Hematopoietic multipotent progenitor cell treated with erythropoietin and hydrocortisone succinate and interleukin-3 and kit ligand, for 17 days (in vitro differentiated cells): ENCODE measurements around the gene SOX12.
"Not testable (repeated sequence)": the region's sequence is repeated elsewhere in the genome, so short reads cannot be mapped to it uniquely, and the experiment has no call there.

Source experiments
- DNase-seq: peaks from one replicate; pipeline ENCODE4 v3.0.0-alpha.2; 2015; ENCODE audit warnings: low spot score

Gene SOX12

GRCh38 chr20:362271-363254 lies 37.2 kb downstream of the SOX12 start:
- DNase-seq, result peak; percentile 78

- peak; percentile 29 for DNase-seq
These were observed 38.1 kb downstream of the SOX12 start for GRCh38 chr20:363319-364078.

DNA sequence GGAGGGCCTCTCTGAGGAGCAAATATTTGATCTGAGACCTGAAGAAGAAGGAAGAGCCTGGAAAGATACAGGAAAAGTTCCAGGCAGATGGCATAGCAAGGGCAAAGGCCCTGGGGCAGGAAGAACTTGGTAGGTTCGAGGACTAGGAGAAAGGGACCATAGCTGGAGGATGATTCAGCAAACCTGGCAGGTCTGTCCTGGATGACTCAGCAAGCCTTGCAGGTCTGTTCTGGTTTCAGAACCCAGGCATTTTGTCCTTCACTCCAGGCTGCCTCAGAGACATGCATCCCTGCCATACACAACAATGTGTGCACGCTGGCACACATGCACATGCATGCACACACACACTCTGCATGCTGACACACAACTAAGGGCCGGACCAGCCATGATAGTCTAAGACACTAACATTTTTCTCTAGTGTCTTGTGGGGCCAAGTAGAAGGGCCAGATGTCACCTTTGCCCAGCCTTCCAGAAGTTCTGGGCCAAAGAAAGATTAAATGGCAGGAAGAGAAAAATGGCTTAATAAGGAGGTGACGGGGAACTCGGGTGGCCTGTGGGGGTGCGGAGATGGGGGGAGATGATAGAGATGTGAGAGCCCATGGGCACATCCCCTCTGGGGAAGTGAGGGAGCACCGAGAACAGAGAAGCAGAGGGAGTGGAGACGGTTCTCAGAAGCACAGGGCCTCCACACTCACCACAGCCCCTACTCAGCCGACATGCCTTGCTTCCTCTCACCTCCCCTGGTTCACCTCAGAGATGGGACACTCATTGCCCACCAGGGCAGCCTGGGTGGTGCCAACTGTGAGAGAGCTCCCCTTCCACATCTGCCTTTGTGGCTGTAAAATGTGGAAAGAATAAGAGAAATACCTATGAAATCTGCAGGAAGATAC lies 39.8 kb downstream of the SOX12 start:
- peak; percentile 82 for DNase-seq

GRCh38 chr20:366041-366718 lies 40.8 kb downstream of the SOX12 start:
- DNase-seq, result no peak

DNA sequence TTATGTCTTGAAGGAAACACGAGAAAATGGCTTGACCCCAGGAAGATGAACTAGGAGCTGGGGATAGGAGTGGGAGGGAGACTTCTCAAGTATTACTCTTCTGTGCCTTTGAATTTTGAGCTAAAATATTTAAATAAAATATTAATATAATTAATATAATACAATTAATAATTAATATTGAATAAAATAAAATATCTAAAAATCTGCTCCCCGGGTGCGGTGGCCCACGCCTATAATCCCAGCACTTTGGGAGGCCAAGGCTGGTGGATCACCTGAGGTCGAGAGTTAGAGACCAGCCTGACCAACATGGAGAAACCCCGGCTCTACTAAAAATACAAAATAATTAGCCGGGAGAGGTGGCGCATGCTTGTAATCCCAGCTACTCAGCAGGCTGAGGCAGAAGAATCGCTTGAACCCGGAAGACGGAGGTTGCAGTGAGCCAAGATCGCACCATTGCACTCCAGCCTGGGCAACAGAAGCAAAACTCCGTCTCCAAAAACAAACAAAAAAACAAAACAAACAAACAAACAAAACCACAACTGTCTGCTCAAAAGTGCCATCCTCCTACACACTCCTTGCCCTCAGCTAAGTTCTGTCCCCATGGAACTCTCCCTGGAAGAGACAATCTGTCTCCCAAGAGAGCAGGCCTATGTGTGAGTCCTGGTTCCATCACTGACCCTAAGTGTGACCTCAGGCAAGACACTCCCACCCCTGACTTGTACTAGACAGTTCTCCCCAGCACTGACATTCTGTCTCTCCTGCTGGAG lies 41.5 kb downstream of the SOX12 start:
- no peak for DNase-seq

GRCh38 chr20:367486-367887 lies 42.1 kb downstream of the SOX12 start:
- DNase-seq, result no peak

DNA sequence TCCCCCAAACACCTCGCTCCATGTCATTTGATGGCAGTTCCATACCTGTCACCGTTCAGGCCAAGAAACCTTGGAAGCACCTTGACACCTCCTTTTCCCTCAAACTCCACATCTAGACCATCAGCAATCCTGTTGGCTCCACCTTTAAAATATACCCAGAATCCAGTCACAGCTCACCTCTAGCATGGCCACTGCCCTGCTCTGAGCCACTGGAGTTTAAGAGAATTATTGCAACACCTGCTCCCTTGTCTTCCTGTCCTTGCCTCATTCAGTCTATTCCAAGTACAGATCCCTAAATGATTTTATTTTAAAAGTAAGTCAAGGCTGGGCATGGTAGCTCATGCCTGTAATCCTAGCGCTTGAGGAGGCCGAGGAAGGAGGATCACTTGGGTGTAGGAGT lies 43.6 kb downstream of the SOX12 start:
- no peak for DNase-seq

GRCh38 chr20:370151-370600 lies 44.8 kb downstream of the SOX12 start:
- no peak for DNase-seq

GRCh38 chr20:370977-371754 lies 45.8 kb downstream of the SOX12 start:
- DNase-seq, result no peak

DNA sequence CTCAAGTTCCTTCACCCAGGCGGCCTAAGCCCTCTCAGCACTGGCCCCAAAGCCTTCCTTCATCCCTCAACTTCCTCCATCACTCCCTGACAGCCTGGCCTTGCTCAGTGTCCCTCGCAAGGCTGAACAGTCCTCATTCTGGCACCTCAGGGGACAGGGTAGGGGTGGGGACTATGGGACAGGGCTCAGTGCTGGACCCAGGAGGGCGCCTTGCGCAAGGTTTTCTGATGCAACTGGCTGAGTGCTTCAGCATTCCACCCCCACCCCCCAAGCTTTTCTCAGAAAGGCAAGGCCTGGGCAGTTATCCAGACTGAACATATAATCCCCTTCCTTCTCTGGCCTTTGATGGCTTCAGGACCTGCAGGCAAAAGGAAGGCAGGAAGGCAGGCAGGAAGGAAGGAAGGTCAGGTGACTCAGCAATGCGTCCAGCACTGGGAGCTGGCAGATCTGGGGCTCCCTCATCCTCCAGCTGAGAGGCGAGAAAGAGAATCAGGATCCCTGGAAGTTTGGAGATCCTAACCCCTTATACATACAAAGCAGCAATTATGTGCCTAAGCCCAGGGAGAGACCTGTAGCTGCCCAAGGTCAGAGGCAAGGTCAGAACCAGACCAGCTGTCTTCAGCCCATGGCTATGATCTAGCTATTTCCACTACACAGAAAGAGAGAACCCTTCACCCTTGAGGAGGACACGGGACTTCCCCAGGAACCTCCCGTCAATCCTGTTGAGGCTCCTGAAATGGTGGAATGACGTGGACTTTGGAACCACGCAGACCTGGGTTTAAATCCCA lies 46.6 kb downstream of the SOX12 start:
- DNase-seq, result peak; percentile 26

- DNase-seq, result not testable (repeated sequence)
These were observed 47.3 kb downstream of the SOX12 start for GRCh38 chr20:372543-373082.

GRCh38 chr20:373171-373890 lies 48.0 kb downstream of the SOX12 start:
- DNase-seq, result peak; percentile 36

DNA sequence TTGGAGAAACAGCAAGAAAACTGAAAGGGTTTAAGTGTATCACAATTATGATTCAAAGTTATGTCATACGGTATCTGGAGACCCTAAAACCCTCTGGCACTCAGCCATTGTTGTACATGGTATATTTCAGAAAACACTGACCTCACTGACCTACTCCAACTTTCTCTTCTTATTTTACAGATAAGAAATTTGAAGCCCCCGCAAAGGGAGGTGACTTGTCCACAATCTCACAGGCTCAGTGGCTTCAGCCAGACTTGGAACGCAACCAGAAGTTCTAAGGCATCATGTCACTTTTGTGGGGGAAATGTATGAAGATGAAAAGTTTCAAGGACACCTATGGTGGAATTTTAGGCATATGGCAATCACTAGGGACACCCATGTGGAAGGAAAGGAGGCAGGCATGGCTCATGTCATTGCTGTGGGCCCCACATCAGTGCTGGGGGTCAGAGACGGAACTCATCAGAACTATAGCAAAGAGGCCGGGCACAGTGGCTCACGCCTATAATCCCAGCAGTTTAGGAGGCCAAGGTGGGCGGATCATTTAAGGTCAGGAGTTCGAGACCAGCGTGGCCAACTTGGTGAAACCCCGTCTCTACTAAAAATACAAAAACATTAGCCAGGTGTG lies 50.0 kb downstream of the SOX12 start:
- no peak for DNase-seq

- no peak for DNase-seq
These were observed 50.7 kb downstream of the SOX12 start for GRCh38 chr20:376089-376488.

DNA sequence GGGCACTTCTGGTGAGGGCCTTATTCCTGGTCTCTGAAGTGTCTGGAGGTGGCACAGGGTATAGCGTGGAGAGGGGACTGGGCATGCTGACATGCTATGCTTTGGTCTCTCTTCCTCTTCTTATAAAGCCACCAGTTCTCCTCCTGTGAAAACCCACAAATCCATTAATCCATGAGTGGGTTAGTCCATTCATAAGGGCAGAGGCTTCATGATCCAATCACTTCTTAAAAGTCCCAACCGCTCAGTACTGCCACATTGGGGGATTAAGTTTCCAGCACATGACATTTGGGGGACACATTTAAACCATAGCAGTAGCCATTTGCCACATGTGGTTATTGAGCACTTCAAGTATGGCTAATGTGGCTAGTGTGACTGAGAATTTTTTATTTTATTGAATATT lies 51.4 kb downstream of the SOX12 start:
- DNase-seq, result no peak

DNA sequence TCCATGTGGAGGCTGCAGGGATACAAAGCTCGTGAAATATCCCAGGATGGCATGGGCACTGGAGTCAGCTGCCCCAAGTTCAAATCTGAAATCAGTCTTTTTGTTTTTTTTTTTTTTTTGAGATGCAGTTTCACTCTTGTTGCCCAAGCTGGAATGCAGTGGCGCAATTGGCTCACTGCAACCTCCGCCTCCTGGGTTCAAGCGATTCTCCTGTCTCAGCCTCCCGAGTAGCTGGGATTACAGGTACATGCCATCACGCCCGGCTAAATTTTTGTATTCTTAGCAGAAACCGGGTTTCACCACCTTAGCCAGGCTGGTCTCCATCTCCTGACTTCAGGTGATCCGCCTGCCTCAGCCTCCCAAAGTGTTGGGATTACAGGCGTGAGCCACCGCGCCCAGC lies 52.2 kb downstream of the SOX12 start:
- not testable (repeated sequence) for DNase-seq

- DNase-seq, result no peak
These were observed 53.6 kb downstream of the SOX12 start for GRCh38 chr20:378961-379336.
